Activated CD4-positive, alpha-beta T cell treated with anti-CD3 and anti-CD28 coated beads for 48 hours (primary cell): ENCODE measurements around the gene SLC7A10.

Experiments
- DNase-seq: peaks from one replicate; pipeline ENCODE4 v3.0.0-alpha.2; 2020

SLC7A10 gene

DNA sequence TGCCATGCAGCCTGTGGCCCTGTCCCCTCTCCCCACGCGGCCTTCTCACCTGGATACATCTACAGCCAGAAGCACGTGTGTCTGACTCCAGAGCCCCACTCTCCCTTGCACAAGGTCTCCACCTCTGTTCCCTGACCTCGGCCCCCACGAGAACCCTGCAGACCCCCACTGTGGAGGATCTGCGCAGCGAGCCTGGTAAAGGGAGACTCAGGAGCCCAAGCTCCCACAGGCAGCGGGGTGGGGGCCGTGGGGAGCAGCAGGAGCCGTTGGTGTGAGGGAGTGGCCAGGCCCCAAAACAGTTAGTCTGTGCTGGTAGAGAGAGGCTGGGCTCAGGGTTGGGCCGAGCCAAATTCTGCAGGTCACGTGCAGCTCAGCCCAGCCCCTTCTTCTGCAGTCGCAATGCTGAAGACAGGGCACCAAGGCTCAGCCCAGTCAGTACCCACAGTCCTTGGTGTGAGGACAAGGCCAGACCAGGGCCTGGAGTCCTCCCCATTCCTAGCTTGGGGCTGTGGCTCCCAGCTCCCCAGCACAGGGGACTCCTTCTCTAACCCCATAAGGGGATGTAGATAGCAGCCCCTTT is 28.7 kb upstream of the SLC7A10 start:
- DNase-seq = no peak

DNA sequence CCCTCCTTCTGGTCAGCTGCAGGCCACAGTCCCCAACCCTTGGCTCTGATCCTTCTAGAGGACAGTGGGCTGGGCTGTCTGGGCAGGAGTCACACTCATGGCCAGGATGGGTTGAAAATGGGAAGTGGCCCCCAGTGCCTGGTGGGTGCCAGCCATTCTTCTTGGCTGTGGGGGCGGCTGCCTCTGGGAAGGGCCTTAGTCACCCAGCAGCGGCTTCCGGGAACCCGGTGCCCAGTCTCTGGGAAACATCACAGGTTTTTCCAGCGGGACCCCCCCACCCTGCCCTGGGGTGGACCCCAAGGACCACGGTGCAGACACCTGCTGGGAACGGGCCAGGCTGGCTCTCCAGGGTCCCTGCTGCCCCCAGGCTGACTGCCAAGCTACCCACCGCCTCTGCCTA is 27.3 kb upstream of the SLC7A10 start:
- DNase-seq = no peak

DNA sequence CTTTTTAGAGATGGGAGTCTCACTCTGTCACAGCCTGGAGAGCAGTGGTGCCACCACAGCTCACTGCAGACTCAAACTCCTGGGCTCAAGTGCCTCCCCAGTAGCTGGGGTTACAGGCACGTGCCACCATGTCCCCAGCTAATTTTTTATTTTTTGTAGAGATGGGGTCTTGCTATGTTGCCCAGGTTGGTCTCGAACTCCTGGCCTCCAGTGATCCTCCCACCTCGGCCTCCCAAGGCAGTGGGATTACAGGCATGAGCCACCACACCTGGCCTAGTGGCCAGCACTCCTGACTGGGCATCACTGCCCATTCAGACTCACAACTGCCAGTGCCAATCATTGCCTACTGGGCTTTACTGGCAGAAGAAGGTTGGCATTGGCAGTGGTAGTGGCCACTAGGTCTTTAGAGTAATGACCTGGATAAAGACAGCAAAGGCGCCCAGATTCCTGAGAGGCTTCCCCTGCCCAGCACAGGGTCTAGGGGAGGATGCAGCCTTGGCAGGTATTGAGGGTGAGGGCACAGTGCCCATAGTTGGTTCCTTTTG is 26.8 kb upstream of the SLC7A10 start:
- DNase-seq = no peak

DNA sequence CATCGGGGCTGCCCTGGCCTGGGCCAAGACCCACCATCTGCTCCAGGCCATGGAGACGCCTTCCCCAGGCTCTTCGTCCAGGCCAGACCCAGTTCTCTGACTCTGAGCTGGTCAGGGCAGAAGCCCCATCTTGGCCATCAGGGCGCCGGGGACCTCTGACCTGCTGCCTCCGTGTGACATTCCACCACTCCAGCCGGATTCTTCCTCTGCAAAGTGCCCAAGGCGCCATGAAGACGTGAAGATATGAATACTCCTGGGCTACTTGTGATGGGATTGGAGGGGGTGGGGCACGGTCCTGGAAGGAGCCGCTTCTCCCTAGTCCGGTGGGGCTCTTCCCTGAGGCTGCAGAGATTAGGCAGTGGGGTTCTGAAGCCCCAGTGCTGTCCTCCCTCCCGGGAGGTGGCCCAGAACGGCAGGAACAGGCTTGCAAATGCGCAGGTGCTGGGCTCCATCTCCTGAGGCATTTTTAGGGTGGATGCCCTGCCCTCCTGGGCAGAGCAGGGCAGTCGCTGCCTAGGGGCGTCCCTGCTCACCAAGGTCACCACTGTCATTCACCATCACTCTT is 26.0 kb upstream of the SLC7A10 start:
- no peak for DNase-seq

DNA sequence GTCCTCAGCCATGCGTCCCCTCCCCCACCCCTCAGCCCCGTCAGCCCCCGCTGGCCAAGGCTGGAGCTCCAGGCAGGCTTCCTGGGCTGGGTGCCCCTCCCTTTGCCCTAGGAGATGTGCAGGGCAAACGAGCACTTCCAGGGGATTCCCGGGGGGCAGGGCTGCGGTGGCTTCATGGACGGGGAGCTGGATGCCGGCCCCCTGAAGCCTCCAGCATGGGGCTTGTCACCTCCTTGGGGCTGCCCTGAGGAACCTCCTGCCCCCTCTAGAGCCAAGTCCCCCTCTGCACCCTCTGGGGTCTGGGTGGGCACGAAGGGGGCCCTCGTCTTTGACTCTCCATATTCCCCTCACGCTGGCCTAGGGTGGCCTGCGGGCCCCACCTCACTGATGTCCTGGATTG is 25.4 kb upstream of the SLC7A10 start:
- no peak for DNase-seq

DNA sequence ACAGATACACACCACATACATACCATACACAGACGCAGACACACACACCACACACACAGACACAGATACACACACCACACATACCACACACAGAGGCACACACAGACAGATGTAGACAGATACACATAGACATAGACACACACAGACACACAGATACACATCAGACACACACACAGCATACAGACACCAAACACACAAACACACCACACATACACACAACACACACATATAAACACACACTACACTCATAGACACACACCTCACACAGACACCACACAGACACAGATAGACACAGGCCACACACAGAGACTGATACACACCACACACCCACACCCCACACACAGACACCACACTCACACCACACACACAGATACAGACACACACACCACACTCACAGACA is 24.9 kb upstream of the SLC7A10 start:
- no peak for DNase-seq

DNA sequence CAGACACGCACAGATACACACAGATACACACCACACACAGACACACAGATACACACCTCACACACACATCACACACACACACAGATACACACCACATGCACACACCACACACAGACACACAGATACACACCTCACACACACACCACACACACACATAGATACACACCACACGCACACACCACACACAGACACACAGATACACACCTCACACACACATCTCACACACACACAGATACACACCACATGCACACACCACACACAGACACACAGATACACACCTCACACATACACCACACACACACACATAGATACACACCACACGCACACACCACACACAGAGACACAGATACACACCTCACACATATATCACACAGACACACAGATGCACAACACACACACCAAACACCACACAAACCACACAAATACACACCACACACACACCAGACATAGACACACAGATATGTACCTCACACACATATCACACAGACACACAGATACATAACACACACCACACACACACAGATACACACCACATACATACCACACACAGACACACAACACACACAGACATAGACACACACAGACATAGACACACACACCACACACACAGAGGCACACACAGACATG is 24.2 kb upstream of the SLC7A10 start:
- DNase-seq = no peak

DNA sequence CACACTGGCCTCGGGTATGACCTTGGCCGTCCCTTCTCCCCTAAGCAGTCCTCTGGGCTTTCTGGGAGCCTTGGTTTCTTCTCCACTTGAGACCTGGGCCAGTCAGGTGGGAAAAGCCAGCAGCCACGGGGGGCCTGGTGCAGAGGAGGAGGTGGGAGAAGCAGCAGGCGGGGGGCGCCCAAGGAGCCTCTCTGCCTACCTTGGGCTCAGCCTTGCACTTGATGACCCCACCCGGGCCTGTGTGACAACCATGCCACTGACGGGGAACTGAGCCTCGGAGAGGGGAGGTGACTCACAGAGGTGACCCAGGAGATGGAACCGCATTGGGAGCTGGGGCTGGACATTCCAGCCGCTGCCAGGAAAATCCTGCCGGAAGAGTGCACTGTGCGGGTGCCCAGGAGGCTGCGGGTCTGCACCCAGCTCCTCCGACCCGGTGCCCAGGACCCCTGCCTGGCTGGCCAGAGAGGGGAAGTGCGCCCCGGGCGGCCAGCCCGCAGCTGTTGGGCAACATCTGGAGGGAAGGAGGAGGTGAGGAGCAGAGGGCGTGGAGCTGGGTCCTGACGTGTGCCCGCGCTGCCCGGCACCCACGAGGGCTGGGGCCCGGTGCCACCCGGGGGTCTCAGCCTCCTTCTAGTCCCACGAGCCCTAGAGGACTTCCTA is 23.4 kb upstream of the SLC7A10 start:
- peak; percentile 20 for DNase-seq

DNA sequence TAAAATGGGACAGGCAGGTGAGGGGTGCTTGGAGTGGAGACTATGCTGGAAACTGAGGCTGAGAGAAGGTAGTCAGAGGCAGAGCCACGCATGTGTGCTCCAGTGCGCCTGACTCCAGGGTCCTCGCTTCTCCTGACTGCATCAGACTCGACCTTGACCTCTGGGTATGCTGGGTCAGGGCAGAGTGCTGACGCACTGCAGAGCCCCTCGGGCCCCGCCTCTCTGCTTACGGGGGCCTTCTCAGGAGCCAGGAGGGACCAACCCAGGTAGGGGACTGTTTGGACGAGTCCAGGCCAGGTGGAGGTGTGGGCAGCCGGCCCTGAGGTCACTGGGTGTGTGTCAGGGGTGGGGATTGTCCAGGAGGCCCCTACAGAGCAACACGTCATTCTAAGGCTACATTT is 22.9 kb upstream of the SLC7A10 start:
- DNase-seq = no peak

DNA sequence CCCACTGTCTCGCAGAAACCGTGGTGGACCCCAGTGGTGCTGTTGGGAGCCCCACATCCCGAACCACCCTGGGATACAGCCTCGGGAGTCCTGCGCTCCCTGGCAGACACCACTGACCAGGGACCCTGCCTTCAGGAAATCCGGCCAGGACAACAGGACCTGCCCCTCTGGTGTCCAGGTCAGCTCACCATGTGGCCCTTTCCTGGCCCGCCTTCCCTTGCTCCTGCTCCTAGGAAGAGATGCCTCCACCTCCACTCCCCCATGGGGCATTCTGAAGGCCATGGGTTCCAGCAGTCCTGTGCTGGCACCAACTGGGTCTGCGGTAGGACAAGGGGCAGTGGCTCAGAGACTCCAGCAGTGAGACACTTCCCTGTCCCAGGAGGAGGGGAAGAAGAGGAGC is 22.5 kb upstream of the SLC7A10 start:
- no peak for DNase-seq

DNA sequence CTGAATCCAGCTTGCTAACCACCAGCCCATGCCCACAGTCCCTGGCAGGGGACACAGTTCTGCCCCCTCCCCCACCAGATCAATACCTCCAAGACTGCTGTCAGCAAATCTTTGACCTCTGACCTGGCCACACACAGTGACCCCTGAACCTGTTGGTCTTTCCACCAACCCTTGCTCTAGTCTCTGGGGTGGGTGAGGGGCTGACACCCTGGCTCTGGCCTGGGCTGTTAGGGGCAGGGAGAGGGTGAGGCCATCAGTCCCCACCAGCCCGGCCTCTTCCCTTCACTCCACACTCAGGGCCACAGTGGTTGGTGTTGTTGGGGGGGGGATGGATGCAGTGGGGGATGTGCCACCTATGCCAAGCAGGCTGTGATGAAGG is 21.8 kb upstream of the SLC7A10 start:
- no peak for DNase-seq

DNA sequence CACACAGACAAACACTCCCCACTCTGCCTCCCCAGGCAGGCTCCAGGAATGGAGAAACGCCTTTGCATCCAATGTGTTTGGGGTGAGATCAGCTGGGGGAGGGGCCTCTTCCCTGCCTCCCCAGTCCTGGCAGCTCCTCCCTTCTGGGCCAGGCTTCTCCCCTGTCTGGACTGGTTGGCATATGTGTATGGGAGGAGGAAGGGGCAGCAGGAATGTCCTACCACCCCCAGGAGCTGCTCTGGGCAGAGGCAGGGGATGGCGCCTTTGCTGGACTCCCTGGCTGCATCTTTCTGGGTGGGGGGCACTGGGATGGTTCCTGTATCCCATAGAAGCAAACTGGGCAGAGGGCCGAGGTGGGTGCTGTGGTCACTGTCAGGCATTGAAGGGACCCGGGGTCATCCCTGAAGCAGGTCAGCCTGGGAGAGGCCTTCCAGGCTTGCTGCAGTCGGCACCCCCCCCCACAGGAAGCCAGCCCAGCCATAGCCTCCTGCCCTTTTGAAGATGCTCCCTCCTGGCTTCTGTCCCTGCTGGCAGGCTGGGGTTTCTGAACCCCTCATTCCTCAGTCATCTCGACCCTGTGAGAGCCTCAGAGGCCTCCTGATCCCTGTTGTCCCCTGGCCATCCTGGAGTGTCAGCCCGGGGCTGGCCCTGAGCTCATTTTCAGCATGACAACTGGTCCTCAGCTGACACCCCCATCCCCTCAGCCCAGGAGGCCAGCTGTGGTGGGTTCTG is 21.2 kb upstream of the SLC7A10 start:
- DNase-seq = no peak

DNA sequence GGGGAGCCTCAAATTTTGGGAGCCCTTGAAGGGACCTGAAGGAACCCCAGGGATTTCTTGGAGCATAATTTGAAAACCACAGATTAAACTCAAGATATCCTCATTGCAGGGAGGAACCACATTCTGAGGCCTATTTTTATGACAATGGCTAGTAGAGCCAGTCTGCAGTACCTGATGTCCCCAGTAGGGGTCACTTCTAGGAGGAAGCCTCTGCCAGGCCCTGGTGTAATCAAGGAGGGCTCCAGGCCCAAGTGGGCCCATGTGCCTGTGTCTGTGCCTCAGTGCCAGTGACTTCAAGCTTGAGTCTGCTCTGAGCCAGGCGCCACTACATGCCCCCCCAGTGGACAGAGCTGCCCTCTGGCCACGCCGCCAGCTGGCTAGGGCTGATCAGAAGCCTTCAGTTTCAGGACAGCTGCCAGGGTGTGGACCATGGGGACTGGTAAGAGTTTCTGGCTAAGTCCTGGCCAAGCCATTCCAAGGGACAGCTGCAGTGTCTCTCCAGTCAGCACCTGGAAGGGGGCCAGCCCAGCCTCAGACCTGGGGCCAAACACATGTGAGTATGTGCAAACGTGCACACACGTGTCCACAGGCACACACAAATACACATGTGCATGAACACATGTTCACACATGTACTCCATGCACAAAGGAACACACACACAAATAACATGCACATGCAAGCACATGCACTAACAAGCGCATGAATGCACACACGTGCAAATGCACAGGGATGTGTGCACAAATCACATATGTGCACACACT is 20.5 kb upstream of the SLC7A10 start:
- peak; percentile 39 for DNase-seq

DNA sequence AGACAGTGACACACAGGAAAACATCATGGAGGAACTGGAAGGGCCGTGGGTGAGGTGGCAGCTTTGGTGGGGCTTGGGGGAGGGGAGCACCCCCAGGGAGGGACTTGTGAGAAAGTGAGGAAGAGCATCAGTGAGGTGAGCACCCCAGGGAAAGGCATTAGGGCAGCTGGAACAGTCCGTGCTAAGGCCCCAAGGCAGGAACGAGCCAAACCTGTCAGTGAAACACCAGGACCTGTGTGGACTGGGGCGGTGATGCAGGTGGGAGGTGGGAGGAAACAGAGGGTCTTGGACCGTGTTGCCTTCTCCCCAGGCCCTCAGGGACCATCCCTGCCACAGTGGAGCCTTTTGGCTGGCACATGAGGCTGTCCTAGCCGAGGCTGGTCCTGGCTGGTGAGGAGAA is 17.3 kb upstream of the SLC7A10 start:
- DNase-seq = no peak

DNA sequence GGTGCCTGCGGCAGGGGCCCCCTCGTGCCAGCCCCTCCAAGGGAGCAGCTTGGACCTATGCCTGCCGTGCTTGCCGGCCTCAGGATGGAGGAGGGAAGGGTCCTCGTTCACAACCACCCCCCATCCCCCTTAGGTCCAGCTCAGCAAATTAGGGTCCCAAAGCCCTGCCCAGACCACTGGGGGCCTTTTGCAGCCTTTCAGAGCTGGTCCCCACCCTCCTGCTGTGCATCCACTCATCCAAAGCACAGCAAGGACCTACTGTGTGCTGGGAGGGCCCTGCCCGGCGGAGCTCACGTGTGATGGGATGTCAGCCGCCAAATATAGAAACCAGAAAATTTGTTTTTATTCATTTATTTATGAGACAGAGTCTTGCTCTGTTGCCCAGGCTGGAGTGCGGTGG is 16.5 kb upstream of the SLC7A10 start:
- no peak for DNase-seq

DNA sequence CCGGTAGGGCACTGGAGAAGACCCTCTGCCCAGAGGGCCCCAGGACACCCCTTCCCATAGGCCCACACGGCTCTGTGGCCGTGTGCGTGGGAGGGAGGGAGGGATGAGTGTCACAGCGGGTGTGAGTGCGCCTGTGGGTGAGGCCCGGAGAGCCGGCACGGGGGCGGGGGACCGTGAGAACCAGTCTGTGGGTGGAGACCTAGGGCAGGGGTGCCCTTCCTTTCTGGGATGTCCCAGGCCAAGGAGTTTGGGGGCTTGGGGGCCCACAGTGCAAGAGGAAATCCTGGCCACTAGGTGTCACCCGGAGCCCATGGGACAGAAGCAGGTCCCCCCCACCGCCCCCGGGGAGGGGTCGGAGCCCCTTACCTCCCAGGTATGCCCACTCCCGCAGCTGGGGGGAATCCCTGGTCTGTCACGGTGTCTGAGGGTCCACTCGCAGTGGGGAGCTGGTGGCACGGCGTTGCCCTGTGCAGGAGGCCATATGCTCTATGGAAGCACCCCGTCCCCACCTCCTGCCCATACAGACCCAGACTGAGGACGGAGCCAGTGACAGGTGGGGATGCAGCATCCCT is 16.0 kb upstream of the SLC7A10 start:
- DNase-seq = peak; percentile 29

DNA sequence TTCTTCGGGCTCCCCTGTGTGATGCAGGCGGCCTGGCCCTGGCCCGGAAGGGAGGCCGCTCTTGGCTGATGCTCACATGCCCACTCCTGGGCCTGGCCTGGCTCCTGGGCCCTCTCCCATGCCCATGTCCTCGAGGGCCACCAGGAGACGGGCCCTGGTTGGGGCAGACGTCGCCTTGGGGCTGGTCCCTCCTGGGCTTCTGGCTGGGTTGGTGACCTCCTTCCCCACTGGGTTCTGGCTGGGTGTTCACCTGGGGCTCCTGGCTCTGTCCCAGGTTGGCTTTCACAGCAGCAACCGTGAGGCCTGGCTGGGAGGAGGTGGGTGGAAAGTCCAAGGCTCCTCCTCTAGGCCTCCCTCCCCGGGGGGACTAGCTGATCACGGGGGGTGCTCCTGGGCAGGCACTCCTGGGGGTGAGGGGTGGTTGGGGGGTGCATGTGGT is 15.5 kb upstream of the SLC7A10 start:
- DNase-seq = no peak

DNA sequence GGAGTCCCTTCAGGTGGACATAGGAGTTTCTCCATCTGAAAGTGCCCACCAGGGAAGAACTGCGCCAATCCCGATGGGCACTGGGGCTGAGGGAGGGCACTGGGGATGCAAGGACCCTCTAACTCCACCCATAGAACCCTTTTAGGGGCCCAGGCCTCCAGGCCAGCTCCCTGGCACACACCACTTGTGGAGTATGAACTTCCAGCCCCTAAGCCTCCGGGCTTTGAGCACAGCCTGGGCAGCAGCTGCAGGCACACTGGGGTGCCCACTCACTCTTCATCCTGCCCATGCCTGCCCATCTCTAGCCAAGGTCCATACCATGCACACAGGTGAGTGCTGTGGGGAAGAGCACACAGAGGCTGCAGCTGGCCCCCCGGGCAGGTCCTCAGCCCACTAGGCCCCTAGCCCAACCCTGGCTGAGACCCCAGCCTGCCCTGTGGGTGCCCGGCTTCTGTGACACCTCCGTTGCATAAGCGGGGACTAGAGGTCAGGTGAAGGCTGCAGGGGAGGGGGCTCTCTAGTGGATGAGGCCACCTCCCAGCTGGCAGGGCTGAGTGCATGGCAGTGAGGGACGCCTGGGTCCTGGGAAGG is 14.6 kb upstream of the SLC7A10 start:
- DNase-seq = no peak

DNA sequence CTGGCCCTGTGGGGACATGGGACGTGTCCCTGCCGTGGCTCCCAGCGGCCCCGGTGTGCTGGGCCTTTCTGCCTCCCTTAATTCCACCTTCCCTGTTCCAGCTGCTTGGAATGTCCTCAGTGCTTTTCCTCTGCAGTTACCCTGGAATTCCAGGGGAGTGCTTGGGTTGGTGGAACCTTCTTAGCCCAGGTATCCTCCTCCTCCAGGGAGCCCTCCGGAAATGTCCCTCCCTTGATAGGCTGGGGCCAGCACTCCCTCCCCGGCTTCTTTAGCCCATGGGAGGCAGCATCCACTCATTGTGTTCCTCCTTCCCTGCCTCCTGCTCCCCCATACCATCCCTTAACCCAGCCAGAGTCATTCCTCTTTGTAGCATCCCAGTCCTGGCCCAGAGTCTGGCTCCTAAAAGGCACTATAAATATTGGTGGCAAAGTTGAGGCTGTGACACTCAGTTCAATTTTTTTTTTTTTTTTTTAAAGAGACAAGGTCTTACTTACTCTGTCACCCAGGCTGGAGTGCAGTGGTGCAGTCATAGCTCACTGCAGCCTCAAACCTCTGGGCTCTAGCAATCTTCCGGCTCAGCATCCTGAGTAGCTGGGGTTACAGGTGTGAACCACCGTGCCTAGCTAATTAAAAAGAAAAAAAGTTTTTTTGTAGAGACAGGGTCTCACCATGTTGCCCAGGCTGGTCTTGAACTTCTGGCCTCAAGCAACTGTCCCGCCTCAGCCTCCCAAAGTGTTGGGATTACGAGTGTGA is 13.7 kb upstream of the SLC7A10 start:
- DNase-seq = no peak

DNA sequence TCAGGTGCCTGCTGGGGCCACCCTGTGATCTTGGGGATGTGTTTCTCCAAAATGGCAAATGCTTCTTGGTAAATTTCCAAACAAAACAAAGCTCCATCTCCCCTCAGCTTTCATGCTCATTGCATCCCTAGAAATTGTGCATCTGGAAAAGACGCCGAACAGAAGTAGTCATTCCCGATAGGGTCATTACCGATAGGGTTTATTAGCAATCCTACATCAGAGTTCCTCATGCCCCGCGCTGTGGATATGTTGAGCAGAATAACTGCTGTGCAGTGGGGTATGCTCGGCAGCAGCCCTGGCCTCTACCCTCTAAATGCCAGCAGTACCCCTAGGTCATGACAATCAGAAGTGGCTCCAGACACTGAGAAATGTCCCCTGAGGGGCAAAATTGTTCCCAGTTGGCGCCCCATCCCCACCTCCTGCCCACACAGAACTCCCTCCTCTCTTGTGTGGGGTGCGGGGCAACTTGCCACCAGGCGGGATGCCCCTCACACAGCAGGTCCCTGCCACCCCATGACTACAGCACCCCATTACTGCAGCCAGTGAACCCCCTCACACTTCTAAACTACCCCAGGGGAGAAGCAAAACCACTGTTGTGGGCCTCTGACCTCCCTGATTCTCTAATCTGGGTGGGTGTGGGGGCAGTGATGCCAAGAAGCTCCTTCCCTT is 13.0 kb upstream of the SLC7A10 start:
- no peak for DNase-seq
